Measurements from ENCODE around the gene ACADM. TPM values are rescaled to one million over a fixed set of nuclear protein-coding genes. Genes with fewer than 3 reads are reported as not detected.
"Not testable (repeated sequence)": the region's sequence is repeated elsewhere in the genome, so short reads cannot be mapped to it uniquely, and the experiment has no call there.

The ACADM gene
- total RNA-seq, 1 donor from 2014 or later: 36.2 TPM

- Mint-ChIP-seq H3K4me1 (ENCODE audit: unreplicated experiment) (no peaks in the 10 kb centered on the region), H3K27me3 (ENCODE audit: unreplicated experiment) (no peaks in the 10 kb centered on the region), H3K9me3 (ENCODE audit: unreplicated experiment) (no peaks in the 10 kb centered on the region), H3K27ac (ENCODE audit: unreplicated experiment) (no peak overlapping the region), H3K4me3 (ENCODE audit: unreplicated experiment) (no peak overlapping the region), H3K36me3 (ENCODE audit: unreplicated experiment) (peaks cover 40% of the 10 kb centered on the region)
- no peak for TF ChIP-seq CTCF (IDR thresholded peaks at IDR 0.05)
- DNase-seq (ENCODE audit: extremely low spot score, unreplicated experiment): no peak
These were observed 73.2 kb downstream of the ACADM start for GRCh38 chr1:75797606-75798216.

GRCh38 chr1:75801480-75801879, 77.0 kb downstream of the ACADM start:
- not testable (repeated sequence) for DNase-seq (ENCODE audit: extremely low spot score, unreplicated experiment); H3K9me3 Mint-ChIP-seq (ENCODE audit: unreplicated experiment); H3K27me3 Mint-ChIP-seq (ENCODE audit: unreplicated experiment); H3K4me1 Mint-ChIP-seq (ENCODE audit: unreplicated experiment); H3K27ac Mint-ChIP-seq (ENCODE audit: unreplicated experiment); H3K4me3 Mint-ChIP-seq (ENCODE audit: unreplicated experiment)
- H3K36me3 Mint-ChIP-seq (ENCODE audit: unreplicated experiment): peaks cover 16% of the 10 kb centered on the region

GRCh38 chr1:75808921-75809320, 84.4 kb downstream of the ACADM start:
- TF ChIP-seq CTCF (IDR thresholded peaks at IDR 0.05): no peak
- Mint-ChIP-seq H3K4me1 (ENCODE audit: unreplicated experiment) (no peaks in the 10 kb centered on the region), H3K36me3 (ENCODE audit: unreplicated experiment) (no peaks in the 10 kb centered on the region), H3K9me3 (ENCODE audit: unreplicated experiment) (no peaks in the 10 kb centered on the region), H3K4me3 (ENCODE audit: unreplicated experiment) (no peak overlapping the region), H3K27me3 (ENCODE audit: unreplicated experiment) (no peaks in the 10 kb centered on the region), H3K27ac (ENCODE audit: unreplicated experiment) (no peak overlapping the region)
- DNase-seq (ENCODE audit: extremely low spot score, unreplicated experiment): no peak

GRCh38 chr1:75810113-75810512, 85.6 kb downstream of the ACADM start:
- not testable (repeated sequence) for H3K4me3 Mint-ChIP-seq (ENCODE audit: unreplicated experiment); H3K4me1 Mint-ChIP-seq (ENCODE audit: unreplicated experiment); DNase-seq (ENCODE audit: extremely low spot score, unreplicated experiment); H3K27me3 Mint-ChIP-seq (ENCODE audit: unreplicated experiment); H3K9me3 Mint-ChIP-seq (ENCODE audit: unreplicated experiment); H3K36me3 Mint-ChIP-seq (ENCODE audit: unreplicated experiment); H3K27ac Mint-ChIP-seq (ENCODE audit: unreplicated experiment)

- H3K36me3 Mint-ChIP-seq (ENCODE audit: unreplicated experiment): no peaks in the 10 kb centered on the region
- no peaks in the 10 kb centered on the region for H3K9me3 Mint-ChIP-seq (ENCODE audit: unreplicated experiment)
- no peaks in the 10 kb centered on the region for H3K27me3 Mint-ChIP-seq (ENCODE audit: unreplicated experiment)
- H3K27ac Mint-ChIP-seq (ENCODE audit: unreplicated experiment): no peak overlapping the region
- no peaks in the 10 kb centered on the region for H3K4me1 Mint-ChIP-seq (ENCODE audit: unreplicated experiment)
- DNase-seq (ENCODE audit: extremely low spot score, unreplicated experiment): no peak
- no peak for TF ChIP-seq CTCF (IDR thresholded peaks at IDR 0.05)
- no peak overlapping the region for H3K4me3 Mint-ChIP-seq (ENCODE audit: unreplicated experiment)
These were observed 86.9 kb downstream of the ACADM start for GRCh38 chr1:75811211-75811981.

GRCh38 chr1:75812065-75812464, 87.6 kb downstream of the ACADM start:
- Mint-ChIP-seq H3K36me3 (ENCODE audit: unreplicated experiment) (no peaks in the 10 kb centered on the region), H3K9me3 (ENCODE audit: unreplicated experiment) (no peaks in the 10 kb centered on the region), H3K4me3 (ENCODE audit: unreplicated experiment) (no peak overlapping the region), H3K4me1 (ENCODE audit: unreplicated experiment) (no peaks in the 10 kb centered on the region), H3K27me3 (ENCODE audit: unreplicated experiment) (no peaks in the 10 kb centered on the region), H3K27ac (ENCODE audit: unreplicated experiment) (no peak overlapping the region)
- TF ChIP-seq CTCF (IDR thresholded peaks at IDR 0.05): no peak
- DNase-seq (ENCODE audit: extremely low spot score, unreplicated experiment): no peak

Data from osteocyte (in vitro differentiated cells).